Measurements from ENCODE around the gene KCNMA1.

GRCh38 chr10:77653210-77653609 lies 15.6 kb upstream of the KCNMA1 start:
- TF ChIP-seq CTCF (IDR thresholded peaks at IDR 0.05), result no peak
- TF ChIP-seq ZFX (IDR thresholded peaks at IDR 0.05; ENCODE audit: borderline replicate concordance), result no peak

All from 22Rv1 (cell line).